Measurements from ENCODE around the gene FFAR3.

The FFAR3 gene

GRCh38 chr19:35331551-35332214 is 26.6 kb upstream of the FFAR3 start:
- no peak for DNase-seq

DNA sequence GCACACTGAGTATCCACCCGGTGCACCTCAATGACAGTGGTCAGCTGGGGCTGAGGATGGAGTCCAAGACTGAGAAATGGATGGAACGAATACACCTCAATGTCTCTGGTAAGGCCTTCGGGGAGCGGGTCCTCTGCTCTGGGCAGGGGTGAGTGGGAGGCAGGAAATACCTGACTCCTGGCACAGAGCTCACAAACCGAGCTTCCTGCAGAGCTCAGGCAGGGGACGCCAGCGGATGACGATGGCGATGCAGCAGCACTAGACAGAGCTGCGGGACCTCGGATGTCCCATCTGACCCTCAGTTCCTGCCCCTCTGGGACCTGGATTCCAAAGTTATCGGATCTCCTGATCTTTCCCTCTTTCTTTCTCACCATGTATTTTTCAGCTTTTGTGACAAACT is 25.4 kb upstream of the FFAR3 start:
- DNase-seq: no peak

GRCh38 chr19:35334144-35334753 is 24.0 kb upstream of the FFAR3 start:
- no peak for DNase-seq

DNA sequence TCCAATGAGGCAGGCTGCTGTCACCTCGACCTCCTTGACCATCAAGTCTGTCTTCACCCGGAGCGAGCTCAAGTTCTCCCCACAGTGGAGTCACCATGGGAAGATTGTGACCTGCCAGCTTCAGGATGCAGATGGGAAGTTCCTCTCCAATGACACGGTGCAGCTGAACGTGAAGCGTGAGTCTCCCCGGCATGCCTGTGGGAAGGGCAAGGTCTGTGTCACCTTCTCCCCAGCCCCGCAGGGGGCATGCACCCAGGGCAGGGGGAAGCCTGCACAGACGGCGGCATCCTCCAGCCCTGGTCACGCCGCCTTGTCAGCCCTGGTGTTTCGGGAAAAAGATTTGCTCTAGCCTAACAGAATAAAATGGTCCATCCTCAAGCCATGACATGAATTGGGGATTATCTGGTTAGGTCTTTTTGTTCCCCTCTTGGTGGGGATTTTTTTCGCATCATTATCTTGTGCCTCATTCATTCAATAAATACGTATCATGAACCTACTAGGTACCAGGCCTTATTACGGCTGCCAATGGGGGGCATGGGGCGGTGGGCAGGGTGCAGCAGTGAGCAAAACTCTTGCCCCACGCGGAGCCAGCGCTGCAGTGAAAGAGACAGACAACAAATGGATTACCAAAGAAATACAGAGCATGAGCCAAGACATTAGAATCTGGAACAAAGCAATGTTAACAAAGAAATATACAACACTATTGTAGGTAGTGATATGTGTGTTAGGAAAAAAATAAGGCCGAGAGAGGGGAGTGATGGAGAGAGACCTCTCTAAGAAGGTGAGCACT is 21.9 kb upstream of the FFAR3 start:
- DNase-seq: no peak

- no peak for DNase-seq
Observed at GRCh38 chr19:35337097-35337983, 20.9 kb upstream of the FFAR3 start.

DNA sequence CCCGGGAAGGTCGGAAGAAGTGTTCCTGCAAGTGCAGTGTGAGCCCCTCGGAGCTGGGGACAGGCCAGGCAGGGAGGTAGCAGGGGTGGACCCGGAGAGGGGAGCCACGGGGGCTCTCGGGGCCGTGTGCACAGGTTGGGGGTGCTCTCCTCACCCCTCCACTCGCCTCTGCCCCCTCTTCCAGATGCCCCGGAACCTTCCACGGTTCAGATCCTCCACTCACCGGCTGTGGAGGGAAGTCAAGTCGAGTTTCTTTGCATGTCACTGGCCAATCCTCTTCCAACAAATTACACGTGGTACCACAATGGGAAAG is 20.3 kb upstream of the FFAR3 start:
- no peak for DNase-seq

- no peak for DNase-seq
Observed at GRCh38 chr19:35340431-35340830, 17.8 kb upstream of the FFAR3 start.

DNA sequence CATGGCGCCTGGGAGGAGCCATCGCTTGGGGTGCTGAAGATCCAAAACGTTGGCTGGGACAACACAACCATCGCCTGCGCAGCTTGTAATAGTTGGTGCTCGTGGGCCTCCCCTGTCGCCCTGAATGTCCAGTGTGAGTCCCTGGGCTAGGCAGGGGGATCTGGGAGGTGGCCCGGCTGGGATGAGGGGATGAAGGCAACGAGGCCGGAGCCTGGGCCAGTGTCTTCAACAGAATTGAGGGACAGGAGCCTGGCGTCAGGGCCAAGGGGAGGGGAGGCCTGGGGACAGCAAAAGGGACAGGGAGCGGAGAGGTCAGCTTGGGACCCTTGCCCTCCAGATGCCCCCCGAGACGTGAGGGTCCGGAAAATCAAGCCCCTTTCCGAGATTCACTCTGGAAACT is 17.3 kb upstream of the FFAR3 start:
- no peak for DNase-seq

DNA sequence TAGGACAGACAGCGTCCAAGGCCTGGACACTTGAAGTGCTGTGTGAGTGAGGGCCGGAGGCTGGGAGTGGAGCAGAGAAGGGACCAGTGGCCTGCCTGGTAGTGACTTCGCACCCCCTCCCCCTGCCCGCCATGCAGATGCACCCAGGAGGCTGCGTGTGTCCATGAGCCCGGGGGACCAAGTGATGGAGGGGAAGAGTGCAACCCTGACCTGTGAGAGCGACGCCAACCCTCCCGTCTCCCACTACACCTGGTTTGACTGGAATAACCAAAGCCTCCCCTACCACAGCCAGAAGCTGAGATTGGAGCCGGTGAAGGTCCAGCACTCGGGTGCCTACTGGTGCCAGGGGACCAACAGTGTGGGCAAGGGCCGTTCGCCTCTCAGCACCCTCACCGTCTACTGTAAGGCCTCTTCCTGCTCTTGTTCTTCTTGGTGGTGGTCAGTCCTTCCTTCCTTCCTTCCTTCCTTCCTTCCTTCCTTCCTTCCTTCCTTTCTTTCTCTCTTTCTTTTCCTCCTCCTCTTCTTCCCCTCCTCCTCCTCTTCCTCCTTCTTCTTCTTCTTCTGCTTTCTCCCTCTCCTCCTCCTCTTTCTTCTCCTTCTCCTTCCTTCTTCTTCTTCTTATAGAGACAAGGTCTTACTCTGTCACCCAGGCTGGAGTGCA is 16.6 kb upstream of the FFAR3 start:
- no peak for DNase-seq

DNA sequence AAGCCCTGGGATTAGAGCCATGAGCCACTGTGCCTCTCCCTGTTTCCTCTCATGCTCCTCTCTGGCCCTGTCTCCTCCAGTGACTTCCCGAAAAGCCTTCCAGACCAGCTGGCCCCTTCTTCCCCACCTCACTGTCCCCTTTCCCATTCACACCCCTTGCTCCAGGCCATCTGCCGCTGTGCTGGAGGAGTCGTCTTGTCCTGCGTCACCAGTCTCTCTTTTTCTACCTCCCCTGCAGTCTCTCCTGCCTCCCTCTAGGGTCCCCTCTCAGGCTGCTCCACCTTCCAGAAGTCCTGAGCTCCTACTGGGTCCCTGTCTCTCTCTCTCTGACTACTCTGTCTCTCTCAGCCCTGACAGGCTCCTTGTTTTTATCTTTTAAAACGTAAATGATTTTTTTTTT is 15.8 kb upstream of the FFAR3 start:
- no peak for DNase-seq

- DNase-seq: no peak
Observed at GRCh38 chr19:35344511-35345031, 13.7 kb upstream of the FFAR3 start.

DNA sequence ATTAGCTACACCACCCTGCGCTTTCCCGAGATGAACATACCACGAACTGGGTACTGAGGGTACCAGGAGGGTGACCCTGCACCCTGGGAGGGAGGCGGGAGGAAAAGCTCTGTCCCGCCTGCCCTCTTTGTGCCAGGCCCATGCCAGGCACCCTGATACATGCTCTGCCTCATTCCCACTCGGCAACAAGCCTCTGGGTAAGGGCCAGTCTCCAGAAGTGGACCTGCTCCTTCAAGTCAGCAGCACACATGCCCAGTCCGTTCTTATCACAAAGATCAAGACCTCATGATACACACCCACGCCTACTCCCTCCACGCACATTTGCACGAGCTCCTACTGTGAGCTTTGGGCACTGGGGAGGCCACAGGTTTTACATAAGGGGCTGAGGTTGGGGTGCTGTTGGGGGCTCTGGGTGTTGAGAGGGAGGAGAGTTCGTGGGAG is 12.6 kb upstream of the FFAR3 start:
- no peak for DNase-seq

DNA sequence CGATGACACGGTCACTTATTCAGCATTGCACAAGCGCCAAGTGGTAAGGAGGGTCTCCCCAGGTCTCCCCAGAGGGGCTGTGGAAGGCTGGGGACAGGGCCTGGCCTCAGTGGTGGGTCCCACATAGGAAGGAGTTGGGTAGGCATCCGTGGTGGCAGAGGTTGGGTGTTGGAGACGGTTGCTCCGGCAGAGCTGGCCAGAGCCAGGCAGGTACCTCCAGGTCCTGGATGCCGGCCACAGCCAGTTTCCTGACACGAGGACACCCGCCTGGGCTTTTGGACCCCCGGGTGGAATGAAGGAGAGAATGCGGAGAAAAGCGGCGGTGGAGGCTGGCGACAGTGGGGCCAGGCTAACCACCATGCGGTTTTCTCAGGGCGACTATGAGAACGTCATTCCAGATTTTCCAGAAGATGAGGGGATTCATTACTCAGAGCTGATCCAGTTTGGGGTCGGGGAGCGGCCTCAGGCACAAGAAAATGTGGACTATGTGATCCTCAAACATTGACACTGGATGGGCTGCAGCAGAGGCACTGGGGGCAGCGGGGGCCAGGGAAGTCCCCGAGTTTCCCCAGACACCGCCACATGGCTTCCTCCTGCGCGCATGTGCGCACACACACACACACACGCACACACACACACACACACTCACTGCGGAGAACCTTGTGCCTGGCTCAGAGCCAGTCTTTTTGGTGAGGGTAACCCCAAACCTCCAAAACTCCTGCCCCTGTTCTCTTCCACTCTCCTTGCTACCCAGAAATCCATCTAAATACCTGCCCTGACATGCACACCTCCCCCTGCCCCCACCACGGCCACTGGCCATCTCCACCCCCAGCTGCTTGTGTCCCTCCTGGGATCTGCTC is 11.8 kb upstream of the FFAR3 start:
- DNase-seq: no peak

- no peak for DNase-seq
Observed at GRCh38 chr19:35347171-35347929, 10.9 kb upstream of the FFAR3 start, which contains the start of gene FFAR1. FFAR1 (plus strand) TSS chr19:35347902; CDS start chr19:35351552, 3,650 bp downstream.

- DNase-seq: no peak
Observed at GRCh38 chr19:35347930-35348298, 10.3 kb upstream of the FFAR3 start.

GRCh38 chr19:35348911-35349611 is 9.2 kb upstream of the FFAR3 start:
- DNase-seq: peak; percentile 10

- no peak for DNase-seq
Observed at GRCh38 chr19:35349614-35350521, 8.4 kb upstream of the FFAR3 start.

- no peak for DNase-seq
Observed at GRCh38 chr19:35350591-35350990, 7.7 kb upstream of the FFAR3 start.
